Erythroblast (primary cell): ENCODE measurements around the gene FBXL17.

Experiments used
- DNase-seq, 2 experiments: peaks; one replicate each; lab custom pipeline; 2025; lab: John Stamatoyannopoulos, UW
- GATA1 ChIP-seq: IDR thresholded peaks from 2 replicates; pipeline ENCODE4 v1.6.1; 2011; ENCODE audit warnings: low read depth, mild to moderate bottlenecking, control low read depth, low read length, moderate library complexity
- POLR2A ChIP-seq: IDR thresholded peaks from 2 replicates; pipeline ENCODE4 v1.6.1; 2011; ENCODE audit warnings: mild to moderate bottlenecking, low read length

FBXL17 gene

DNA sequence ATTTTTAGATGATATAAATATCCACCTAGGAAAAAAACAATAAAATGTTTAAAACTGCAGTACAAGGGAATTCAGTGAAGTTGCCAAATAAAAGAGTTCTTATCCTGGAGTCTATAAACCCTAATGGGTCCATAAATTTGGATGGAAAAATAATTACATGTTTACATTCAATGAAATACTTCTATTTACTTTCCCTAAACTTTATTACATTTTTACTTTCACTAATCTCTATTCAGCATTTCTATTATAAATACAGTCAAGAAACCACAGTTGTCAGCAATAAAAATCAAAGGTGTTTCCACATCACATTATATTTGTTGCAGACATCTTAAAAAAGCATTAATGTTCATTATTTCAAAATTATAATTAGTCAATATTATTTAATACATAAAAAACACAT, 118.6 kb downstream of the FBXL17 start:
- TF ChIP-seq GATA1 = no peak
- TF ChIP-seq POLR2A = no peak
- no peak for DNase-seq

DNA sequence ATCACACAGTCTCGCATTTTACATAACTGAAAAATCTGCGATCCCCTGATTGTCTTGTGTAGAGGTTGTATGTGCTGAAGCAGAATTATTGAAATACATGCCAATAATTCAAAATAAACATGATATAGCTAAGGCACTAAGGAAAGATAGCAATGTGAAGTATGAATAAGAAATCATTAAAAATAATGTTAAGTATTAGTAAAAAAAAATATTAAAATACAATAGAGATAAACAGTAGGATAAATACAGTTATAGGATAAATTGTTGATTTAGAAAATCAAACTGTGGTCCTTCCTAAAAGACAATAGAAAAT, 121.1 kb downstream of the FBXL17 start:
- TF ChIP-seq GATA1 = no peak
- no peak for TF ChIP-seq POLR2A
- DNase-seq = no peak

DNA sequence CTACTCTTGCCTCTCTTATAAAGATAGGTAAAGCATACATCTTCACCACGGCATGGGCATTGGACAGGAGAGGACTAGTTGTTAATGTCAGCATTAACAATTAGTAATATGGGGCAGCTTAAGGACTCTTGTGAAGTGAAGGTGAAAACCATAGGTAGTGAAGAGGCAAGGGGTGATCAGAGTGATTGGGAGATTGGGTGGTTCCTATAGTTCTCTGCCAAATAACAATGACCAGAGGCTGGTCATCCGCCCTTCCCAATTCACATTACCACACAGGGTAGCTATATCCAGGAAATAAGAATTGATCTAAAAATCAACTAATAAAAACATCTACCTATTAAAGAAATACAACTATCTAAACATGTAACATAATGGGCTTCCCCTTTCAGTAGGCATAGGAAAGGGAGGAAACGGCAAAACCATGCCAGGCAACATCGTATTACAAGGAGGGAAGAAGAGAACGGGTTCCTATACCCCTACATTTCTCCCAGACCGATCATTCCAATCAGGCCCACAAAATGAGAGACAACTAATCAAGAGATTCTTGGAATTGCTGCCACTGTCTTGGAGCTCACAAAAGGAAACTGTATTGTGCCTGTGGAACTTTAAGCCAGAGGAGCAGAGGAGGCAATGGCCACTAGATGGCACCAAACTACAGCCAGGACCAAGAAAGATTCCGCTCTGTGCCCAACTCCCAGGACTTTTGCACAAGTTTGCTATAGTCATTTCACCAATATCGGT, 121.6 kb downstream of the FBXL17 start:
- peak; percentile 84 to 89 for DNase-seq
- TF ChIP-seq GATA1 = no peak
- TF ChIP-seq POLR2A = no peak

DNA sequence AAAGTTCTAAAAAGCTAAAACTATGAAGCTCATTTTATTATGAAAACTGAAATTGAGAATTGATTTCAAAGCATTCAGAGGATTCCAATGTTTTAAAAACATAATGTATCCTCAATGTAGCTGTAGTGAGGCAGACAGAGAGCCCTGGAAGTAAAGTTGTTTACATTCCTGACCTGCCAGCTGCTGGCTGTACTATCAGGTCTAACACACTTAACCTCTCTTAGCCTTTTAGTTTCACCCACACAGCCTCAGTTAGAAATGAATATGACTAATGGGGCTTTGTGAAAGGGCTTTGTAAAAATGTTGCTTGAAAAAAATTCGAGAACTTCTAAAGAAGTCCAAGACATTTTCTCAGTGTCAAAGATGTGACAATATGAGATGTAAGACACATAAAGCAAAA, 122.6 kb downstream of the FBXL17 start:
- DNase-seq = no peak

DNA sequence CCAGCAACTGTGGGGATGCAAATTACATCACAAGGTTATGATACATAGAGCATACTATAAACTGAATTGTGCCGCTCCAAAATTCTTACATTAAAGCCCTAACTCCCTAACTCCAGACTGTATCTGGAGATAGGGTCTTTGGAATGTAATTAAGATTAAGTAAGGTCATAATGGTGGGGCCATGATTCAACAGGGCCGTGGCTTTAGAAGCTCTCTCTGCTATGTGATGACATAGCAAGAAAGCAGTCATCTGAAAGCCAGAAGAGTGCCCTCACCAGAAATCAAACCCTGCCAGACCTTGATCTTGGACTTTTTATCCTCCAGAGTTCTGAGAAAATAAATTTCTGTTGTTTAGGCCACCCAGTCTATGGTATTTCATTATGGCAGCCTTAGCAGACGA, 123.9 kb downstream of the FBXL17 start:
- TF ChIP-seq POLR2A (no peak), GATA1 (no peak)
- peak in 1 of 2 experiments; percentile 10 for DNase-seq

More for the DNA sequence above, 122.6 kb downstream of the FBXL17 start:
- TF ChIP-seq GATA1 (no peak), POLR2A (no peak)

DNA sequence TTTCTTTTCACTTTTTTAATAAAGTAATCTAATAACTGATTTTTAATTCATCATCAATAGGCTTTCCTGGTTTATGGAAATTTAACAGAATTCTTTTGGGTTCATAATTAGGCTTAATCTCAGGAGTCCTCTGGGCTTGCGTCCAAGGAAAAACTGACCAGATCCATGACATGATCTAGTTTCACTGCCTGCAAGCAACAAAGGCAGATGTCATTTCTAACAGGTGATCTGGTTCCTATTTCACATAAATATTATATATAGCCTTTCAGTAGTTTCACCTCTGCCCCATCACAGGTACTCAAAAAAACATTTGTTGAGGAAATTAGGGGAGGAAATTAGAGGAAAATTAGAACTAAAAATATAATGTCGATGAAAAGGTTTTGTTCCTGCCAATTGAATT, 126.4 kb downstream of the FBXL17 start:
- no peak for DNase-seq
- TF ChIP-seq GATA1 (no peak), POLR2A (no peak)

DNA sequence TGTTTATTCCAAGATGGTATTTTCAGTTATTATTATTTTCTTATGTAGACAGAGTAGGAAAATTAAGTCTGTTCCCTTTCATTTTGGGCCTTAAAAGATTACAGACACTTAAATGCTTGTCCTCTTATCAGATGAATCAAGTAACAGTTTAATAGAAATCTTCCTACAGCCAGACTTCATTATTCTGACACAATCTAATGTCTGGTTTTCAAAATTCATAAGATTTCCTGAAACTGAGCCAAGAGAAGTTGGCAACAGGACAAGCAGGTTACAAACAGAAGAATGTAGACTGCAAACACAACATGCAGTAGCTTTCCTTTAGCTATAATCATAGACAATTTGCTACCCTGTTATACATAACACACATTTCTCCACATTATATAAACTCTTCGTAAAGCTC, 130.5 kb downstream of the FBXL17 start:
- TF ChIP-seq POLR2A = no peak
- no peak for TF ChIP-seq GATA1
- DNase-seq = no peak

DNA sequence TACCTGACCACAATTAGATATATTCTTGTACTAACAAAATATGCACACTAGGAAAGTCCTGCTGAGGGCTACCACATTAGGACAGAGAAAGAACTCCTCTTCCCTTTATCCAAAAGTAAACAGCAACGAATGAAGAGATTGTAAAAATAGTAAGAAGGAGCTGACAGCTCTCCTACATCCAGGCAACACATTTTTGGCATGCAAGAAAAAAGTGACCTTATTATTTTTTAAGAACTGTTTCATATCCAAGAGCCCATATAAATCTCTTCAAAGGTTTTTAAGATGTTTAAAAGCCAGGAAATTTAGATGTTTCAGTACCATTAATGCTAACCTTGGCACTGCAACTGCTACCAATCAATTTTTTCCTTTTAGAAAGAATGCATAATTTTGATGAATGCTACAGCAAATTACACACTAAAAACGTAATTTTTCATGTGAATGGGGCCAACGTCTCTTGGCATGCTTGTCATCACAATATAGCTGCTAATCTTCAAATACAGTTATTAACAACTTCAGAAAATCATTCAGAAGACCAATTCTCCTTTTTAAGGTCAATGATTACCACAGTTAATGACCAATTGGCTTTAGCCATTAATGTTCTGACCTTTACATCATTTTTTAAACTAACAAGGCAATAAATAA, 132.0 kb downstream of the FBXL17 start:
- no peak for DNase-seq
- TF ChIP-seq GATA1 (no peak), POLR2A (no peak)

DNA sequence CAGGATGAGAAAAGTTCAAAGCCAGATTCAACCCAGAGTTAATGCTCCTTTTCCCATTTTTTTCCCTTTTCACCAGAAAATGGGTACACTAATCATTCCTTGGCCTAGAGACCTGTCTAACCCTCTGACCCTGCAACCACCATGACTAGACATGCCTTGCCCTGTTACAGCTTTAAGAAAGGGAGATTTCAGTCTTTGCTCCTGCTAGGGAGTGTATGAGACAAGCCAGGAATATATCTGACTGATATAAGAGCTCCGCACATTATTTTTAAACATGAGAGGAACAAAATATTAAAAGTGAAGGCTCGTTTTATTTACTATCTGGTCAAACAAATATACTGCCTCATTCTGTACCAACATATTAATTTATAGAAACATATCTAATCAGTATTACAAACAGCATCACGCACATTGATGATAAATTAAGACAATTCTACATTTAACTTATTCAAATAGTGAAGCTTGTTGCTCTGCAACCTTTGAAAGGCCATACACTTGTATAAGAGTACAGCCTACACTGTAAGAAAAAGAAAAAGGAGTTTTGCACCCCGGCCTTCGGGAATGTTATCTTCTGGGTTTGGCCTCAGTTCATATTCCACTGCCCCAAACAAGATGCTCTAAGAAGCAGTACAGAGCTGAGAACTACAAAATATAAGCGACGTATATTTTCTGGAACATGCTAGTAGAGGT, 132.7 kb downstream of the FBXL17 start:
- no peak for DNase-seq

DNA sequence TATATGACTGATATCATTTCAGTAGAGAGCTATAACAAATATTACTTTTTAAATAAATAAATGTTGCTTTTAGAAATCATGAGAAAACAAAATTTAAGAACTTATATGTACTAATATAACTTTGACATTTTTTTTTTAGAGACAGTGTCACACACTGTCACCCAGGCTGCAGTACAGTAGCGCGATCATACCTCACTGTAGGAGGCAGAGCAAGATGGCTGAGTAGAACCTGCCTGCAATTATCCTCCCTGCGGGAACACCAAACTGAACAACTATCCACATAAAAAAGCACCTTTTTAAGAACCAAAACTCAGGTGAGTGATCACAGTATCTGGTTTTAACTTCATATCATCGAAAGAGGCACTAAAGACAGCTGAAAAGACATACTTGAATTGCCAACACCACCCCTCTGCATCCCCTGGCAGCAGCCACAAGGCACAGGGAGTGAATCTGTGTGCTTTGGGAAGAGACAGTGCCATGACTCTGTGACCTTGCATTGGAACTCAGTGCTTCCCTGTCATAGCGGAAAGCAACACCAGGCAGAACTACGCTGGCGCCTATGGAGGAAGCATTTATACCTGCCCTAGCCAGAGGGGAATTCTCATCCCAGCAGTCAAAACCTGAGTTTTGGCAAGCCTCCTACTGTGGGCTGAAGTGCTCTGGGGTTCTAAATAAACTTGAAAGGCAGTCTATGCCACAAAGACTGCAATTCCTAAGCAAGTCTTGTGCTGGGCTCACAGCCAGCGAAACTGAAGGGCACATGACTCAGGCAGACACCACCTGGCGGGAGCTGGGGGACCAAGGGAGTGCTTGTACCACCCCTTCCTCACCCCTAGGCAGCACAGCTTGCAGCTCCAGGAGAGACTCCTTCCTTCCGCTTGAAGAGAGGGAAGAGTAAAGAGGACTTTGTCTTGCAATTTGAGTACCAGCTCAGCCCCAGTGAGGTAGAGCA, 142.7 kb downstream of the FBXL17 start:
- TF ChIP-seq GATA1 (no peak), POLR2A (no peak)
- DNase-seq = no peak

More for the DNA sequence above, 132.7 kb downstream of the FBXL17 start:
- TF ChIP-seq GATA1 (no peak), POLR2A (no peak)

DNA sequence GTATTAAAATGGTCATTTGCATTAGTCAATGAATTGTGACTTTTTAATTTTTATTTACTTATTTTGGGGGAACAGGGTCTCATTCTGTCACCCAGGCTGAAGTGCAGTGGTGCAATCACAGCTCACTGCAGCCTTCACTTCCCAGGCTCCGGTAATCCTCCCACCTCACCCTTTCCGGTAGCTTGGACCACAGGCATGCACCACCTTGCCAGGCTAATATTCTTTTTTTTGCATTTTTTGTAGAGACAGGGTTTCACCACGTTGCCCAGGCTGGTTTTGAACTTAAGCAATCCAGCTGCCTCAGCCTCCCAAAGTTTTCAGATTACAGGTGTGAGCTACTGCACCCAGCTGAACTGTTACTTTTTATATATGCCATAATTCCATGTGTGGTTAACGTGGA, 143.4 kb downstream of the FBXL17 start:
- TF ChIP-seq POLR2A (no peak), GATA1 (no peak)
- DNase-seq = no peak

DNA sequence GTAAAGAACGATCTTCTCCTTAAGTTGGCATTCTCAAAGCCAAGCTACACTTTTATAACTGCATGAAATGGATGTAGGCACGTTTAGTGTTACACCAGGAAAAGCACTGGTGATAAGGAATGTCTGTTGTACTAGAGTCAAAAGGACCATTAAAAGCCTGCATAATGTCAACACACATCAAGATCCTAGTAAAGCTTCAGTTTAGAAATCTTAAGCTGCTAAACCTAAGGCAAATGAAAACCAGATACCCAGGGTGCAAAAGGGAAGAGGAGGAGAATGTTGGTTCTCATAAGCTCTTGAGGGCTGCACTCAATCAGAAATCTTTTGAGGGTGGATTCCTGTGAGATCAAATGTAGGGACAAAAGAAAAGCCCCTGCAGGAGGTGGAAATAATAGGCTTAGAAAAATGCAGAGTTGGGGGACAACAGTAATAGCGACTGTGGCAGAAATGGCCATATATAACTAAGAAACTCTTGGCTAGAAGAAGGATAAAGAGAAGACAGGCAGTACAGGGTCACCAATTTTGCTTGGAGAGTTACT, 148.2 kb downstream of the FBXL17 start:
- no peak for DNase-seq
- no peak for TF ChIP-seq POLR2A
- no peak for TF ChIP-seq GATA1

DNA sequence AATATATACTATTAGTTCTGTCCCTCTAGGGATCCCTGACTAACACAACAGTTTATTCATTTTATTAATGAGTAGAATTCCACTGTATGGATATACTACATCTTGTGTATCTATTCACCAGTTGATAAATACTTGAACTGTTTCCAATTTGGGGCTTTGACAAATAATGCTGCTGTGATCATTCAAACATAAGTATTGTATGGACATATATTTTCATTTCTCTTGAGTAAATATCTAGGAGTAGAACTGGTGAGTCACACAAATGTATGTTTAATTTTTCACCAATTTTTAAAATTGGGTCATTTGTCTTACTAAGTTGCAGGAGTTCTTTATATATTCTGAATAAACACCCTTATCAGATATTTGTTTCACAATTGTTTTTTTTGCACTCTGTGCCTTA, 149.1 kb downstream of the FBXL17 start:
- TF ChIP-seq GATA1 (no peak), POLR2A (no peak)
- DNase-seq = no peak

DNA sequence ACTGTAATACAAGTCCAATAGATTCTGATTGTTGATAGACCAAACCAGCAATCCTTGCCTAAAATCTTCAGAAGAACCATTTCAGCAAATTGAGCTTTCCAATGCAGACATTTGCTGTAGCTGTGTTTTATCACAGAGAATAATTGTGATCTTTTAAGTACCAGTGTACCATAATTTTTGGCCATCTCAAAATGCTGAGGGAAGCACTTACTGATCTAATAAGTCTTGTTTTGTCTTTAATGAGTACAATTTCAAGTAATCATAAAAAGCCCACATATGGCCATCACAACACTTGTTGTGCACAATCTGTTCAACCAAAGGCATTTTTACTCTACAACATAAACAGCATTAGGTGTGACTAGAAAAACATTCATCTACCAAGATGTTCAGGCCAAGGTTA, 159.9 kb downstream of the FBXL17 start:
- no peak for DNase-seq
- TF ChIP-seq POLR2A (no peak), GATA1 (no peak)

DNA sequence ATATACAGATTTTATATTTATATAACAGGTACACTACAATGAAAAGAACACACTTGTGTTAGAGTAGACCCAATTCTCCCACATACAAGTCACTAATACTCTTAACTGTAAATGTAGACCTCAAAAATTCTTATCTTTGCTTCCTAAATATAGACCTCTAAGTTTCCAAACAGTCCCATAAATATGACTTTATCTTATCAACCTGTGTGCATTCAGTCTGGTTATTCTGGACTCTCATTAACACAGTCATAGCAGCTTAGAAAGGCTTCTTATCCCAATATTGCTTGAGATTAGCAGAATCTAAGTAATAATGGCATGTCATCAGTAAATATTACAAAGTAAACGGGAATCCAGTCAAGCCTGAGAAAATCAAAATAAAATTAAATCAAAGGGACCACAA, 161.1 kb downstream of the FBXL17 start:
- TF ChIP-seq POLR2A (no peak), GATA1 (no peak)
- no peak for DNase-seq
